ENCODE results near the gene C1orf52.

Gene C1orf52

GRCh38 chr1:85259118-85259911, at the start of gene C1orf52:
C1orf52 (minus strand) TSS chr1:85259662; CDS start chr1:85259633, 29 bp downstream.
- DNase-seq, result peak; percentile 93 to 95

- DNase-seq, result no peak
These were observed 49.4 kb upstream of the C1orf52 start for GRCh38 chr1:85308833-85309350.

- peak; percentile 5 to 6 for DNase-seq
These were observed 48.7 kb upstream of the C1orf52 start for GRCh38 chr1:85307987-85308832.

- DNase-seq, result no peak
These were observed 46.8 kb upstream of the C1orf52 start for GRCh38 chr1:85306236-85306635.

- DNase-seq, result no peak
These were observed 44.1 kb upstream of the C1orf52 start for GRCh38 chr1:85303440-85304162.

GRCh38 chr1:85300140-85300539, 40.7 kb upstream of the C1orf52 start:
- no peak for DNase-seq

GRCh38 chr1:85297855-85298629, 38.6 kb upstream of the C1orf52 start:
- DNase-seq, result no peak

- no peak for DNase-seq
These were observed 38.0 kb upstream of the C1orf52 start for GRCh38 chr1:85297538-85297854.

- no peak for DNase-seq
These were observed 37.5 kb upstream of the C1orf52 start for GRCh38 chr1:85296980-85297379.

- DNase-seq, result no peak
These were observed 36.2 kb upstream of the C1orf52 start for GRCh38 chr1:85295654-85296053.

- DNase-seq, result no peak
These were observed 35.6 kb upstream of the C1orf52 start for GRCh38 chr1:85295006-85295431.

GRCh38 chr1:85290826-85291225, 31.4 kb upstream of the C1orf52 start:
- DNase-seq, result no peak

GRCh38 chr1:85289848-85290335, 30.4 kb upstream of the C1orf52 start:
- no peak for DNase-seq

- DNase-seq, result no peak
These were observed 29.9 kb upstream of the C1orf52 start for GRCh38 chr1:85289207-85289847.

GRCh38 chr1:85284202-85284601, 24.7 kb upstream of the C1orf52 start:
- DNase-seq, result no peak

GRCh38 chr1:85283475-85284199, 24.2 kb upstream of the C1orf52 start:
- no peak for DNase-seq

- no peak for DNase-seq
These were observed 23.0 kb upstream of the C1orf52 start for GRCh38 chr1:85282424-85282823.

GRCh38 chr1:85280636-85281035, 21.2 kb upstream of the C1orf52 start:
- no peak for DNase-seq

- DNase-seq, result no peak
These were observed 20.1 kb upstream of the C1orf52 start for GRCh38 chr1:85279458-85280080.

GRCh38 chr1:85278853-85279314, 19.4 kb upstream of the C1orf52 start:
- DNase-seq, result peak; percentile 12 to 92

Measured in bone marrow (tissue), 2 donors.